Esophagus squamous epithelium (tissue), 5 donors: ENCODE data around the gene ARRB1. TPM values are rescaled to one million over a fixed set of nuclear protein-coding genes. Genes with fewer than 3 reads are reported as not detected.
"Not testable (repeated sequence)": the region's sequence is repeated elsewhere in the genome, so short reads cannot be mapped to it uniquely, and the experiment has no call there.

ENCODE experiments used
- DNase-seq: peaks from one replicate; lab custom pipeline; 2025; lab: John Stamatoyannopoulos, UW
- H3K27ac ChIP-seq, 4 donors: fragments of 200-600 bp; sonication (generic); one replicate each; pipeline ENCODE4 v1.5.1; 2016 to 2019; ENCODE audit warnings: mild to moderate bottlenecking in 1 of 4
- H3K27me3 ChIP-seq, 4 donors: fragments of 200-600 bp; sonication (generic); 1 replicate in 3 of 4; 2 replicates in 1 of 4; pipeline versions ENCODE4 v1.5.1 to v1.6.0; 2017 to 2021; ENCODE audit warnings: antibody characterized with exemption in 1 of 4
- H3K36me3 ChIP-seq, 3 donors: fragments of 200-600 bp; sonication (generic); one replicate each; pipeline ENCODE4 v1.5.1; 2016 to 2019
- H3K4me1 ChIP-seq, 3 donors: fragments of 200-600 bp; sonication (generic); one replicate each; pipeline ENCODE4 v1.5.1; 2017 to 2019
- H3K4me3 ChIP-seq, 4 donors: fragments of 200-600 bp; sonication (generic); 1 replicate in 3 of 4; 2 replicates in 1 of 4; pipeline ENCODE4 v1.5.1; 2016 to 2019; ENCODE audit warnings: mild to moderate bottlenecking in 2 of 4, moderate library complexity in 1 of 4
- H3K9me3 ChIP-seq, 3 donors: fragments of 200-600 bp; sonication (generic); one replicate each; pipeline ENCODE4 v1.5.1; 2016 to 2019
- POLR2A ChIP-seq, 4 donors: fragments of 450-650 bp; IDR thresholded peaks; one replicate each; pipeline ENCODE4 v1.6.1; 2017; ENCODE audit warnings: antibody characterized with exemption in 4 of 4, mild to moderate bottlenecking in 4 of 4, moderate library complexity in 3 of 4
- WGBS, 2 donors: methylation state at CpG; one replicate each; pipeline ENCODE4 v1.1.5; 2018; 5-methylcytosine and 5-hydroxymethylcytosine counted together
- intact Hi-C: fragments of 100-400 bp; cut with DNase I; formaldehyde crosslinking; loops from one replicate; pipeline ENCODE4 v1.15.0; 2022
- total RNA-seq, 4 donors: library from RNA; depleted of rRNA; stranded (reverse); fragments of >200 nt; gene quantifications; one replicate each; pipeline ENCODE4 v1.1.0, GENCODE V29; 2016
- TF ChIP-seq, protein P1 (sequence below), 6 experiments: fragments of 450-650 bp in 4 of 6; fragments of 200-600 bp in 2 of 6; sonication (generic) in 2 of 6; IDR thresholded peaks; one replicate each; pipeline ENCODE4 v1.5.1; 2016 to 2019; ENCODE audit warnings: antibody characterized with exemption in 6 of 6, mild to moderate bottlenecking in 4 of 6, moderate library complexity in 4 of 6
- donor health status: DM: yes; HTN: yes; CAD: no.

The ARRB1 gene
- total RNA-seq, 4 donors from 2014 or later, result 9.6 to 24.8 (median 17.8) TPM

GRCh38 chr11:75275581-75275980 is 75.9 kb downstream of the ARRB1 start:
- Histone ChIP-seq H3K4me1 (peaks cover 0 to 25% (median 6%) of the 10 kb centered on the region in 3 donors), H3K27me3 (no peaks in the 10 kb centered on the region), H3K36me3 (peaks cover 3 to 76% (median 7%) of the 10 kb centered on the region in 3 donors), H3K27ac (peak overlapping the region in 2 of 4 donors; percentile 32 to 58), H3K4me3 (no peak overlapping the region), H3K9me3 (no peaks in the 10 kb centered on the region)
- peak; percentile 24 for DNase-seq
- intact Hi-C loops, result loop anchor here (10.0 kb wide), 1 partner anchor 259 kb away; no protein-coding TSS in a partner anchor
- 42 to 66% methylated on average over 6 of the region's 6 CpGs for WGBS, 2 donors
- peak in 1 of 4 donors; percentile 40 for TF ChIP-seq POLR2A (IDR thresholded peaks at IDR 0.05)
- TF ChIP-seq, protein P1, sequence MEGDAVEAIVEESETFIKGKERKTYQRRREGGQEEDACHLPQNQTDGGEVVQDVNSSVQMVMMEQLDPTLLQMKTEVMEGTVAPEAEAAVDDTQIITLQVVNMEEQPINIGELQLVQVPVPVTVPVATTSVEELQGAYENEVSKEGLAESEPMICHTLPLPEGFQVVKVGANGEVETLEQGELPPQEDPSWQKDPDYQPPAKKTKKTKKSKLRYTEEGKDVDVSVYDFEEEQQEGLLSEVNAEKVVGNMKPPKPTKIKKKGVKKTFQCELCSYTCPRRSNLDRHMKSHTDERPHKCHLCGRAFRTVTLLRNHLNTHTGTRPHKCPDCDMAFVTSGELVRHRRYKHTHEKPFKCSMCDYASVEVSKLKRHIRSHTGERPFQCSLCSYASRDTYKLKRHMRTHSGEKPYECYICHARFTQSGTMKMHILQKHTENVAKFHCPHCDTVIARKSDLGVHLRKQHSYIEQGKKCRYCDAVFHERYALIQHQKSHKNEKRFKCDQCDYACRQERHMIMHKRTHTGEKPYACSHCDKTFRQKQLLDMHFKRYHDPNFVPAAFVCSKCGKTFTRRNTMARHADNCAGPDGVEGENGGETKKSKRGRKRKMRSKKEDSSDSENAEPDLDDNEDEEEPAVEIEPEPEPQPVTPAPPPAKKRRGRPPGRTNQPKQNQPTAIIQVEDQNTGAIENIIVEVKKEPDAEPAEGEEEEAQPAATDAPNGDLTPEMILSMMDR (IDR thresholded peaks at IDR 0.05), result no peak

DNA sequence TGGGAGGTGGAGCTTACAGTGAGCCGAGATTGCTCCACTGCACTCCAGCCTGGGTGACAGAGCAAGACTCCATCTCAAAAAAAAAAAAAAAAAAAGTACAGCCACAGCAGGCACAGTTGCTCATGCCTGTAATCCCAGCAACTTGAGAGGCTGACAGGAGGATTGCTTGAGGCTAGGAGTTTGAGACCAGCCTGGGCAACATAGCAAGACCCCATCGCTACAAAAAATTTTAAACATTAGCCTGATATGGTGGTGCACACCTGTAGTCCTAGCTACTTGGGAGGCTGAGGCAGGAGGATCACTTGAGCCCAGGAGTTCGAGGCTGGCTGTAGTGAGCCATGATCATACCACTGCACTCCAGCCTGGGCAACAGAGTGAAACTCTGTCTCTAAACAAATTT is 76.7 kb downstream of the ARRB1 start:
- H3K4me1 ChIP-seq, result peaks cover 0 to 16% (median 0%) of the 10 kb centered on the region in 3 donors
- H3K4me3 ChIP-seq, DNase-seq, H3K9me3 ChIP-seq, H3K27me3 ChIP-seq: not testable (repeated sequence)
- peaks cover 3 to 82% (median 7%) of the 10 kb centered on the region in 3 donors for H3K36me3 ChIP-seq
- intact Hi-C loops, result loop anchor here (10.0 kb wide), 1 partner anchor 260 kb away; no protein-coding TSS in a partner anchor
- H3K27ac ChIP-seq, result peak overlapping the region in 1 of 4 donors; percentile 58
- WGBS, 2 donors, result 78 to 89% methylated on average over 3 of the region's 3 CpGs

DNA sequence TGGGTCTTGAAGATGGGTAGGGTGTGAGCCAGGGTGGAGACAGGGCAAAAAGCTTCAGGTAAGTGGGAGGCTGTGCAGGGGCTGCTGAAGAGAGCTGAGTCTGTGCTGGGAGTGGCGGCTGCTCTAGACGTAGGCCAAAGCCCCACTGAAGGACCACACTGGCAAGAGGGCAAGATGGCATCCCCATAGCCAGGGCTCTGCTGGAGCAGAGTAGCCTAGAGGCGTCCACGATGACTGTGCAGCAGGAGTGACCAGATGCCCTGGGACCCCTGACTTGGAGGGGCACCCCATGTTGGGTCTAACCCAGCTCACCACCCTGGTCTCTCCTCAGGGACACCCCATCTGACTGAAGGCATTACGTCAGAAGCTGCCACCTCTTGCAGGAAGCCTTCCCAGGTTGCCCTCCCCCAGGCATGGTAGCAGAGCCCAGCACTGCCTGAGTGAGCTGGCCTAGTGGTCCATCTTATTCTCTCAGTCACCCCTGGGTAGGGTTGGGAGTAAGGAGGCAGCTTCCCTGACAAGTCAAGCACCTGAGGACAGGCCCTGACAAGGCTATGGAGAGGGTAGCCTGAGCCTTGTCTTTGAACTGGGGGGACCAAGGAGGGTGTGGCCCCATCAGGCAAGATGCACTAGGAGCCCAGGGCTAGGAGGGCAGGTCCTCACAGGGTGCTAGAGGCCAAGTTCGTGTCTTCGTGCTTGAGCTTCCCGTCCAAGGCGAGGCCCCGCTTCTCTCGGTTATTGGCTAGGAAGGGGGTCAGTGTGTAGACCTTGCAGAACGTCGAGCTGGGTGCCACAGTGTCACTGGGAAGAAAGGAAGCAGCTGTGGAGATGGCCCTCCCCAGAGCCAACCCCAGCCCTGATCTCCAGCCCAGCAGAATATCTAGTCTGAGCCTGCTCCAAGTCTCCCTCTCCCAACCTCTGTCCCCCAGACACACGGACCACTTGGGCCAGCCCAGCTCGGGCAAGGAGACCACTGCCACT is 77.8 kb downstream of the ARRB1 start:
- no peaks in the 10 kb centered on the region for H3K9me3 ChIP-seq
- H3K36me3 ChIP-seq, result peaks cover 3 to 83% (median 7%) of the 10 kb centered on the region in 3 donors
- peaks cover 0 to 12% (median 0%) of the 10 kb centered on the region in 3 donors for H3K4me1 ChIP-seq
- WGBS, 2 donors, result 85 to 94% methylated on average over 4 to 11 of the region's 15 CpGs
- TF ChIP-seq POLR2A (IDR thresholded peaks at IDR 0.05), result no peak
- H3K27me3 ChIP-seq, result no peaks in the 10 kb centered on the region
- DNase-seq, result no peak
- H3K4me3 ChIP-seq, result no peak overlapping the region
- intact Hi-C loops, result loop anchor here (10.0 kb wide), 1 partner anchor 261 kb away; no protein-coding TSS in a partner anchor
- no peak overlapping the region for H3K27ac ChIP-seq

DNA sequence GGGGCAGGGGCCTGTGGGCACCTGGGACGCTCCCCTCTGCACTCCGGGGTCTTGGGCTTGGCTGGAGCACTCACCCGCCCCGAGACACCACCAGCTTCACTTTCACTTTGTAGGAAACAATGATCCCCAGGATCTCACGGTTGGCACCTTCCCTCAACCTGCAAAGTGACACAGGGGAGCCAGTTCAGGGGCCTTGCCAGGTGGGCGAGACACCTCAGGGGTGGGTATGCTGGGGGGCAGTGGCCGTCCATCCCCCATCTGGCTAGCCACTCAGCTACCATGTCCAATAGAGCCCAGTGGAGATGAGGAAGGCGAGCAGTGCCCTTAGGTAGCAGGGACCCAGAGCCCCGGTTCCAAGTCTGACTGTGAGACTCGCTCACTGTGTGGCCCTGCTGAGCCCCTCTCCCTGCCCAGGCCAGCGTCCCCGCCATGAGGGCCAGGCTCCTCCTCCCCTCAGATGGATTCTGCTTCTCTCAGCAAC is 78.6 kb downstream of the ARRB1 start:
- DNase-seq, result no peak
- Histone ChIP-seq H3K36me3 (peaks cover 1 to 81% (median 3%) of the 10 kb centered on the region in 3 donors), H3K9me3 (no peaks in the 10 kb centered on the region), H3K27ac (no peak overlapping the region), H3K4me3 (no peak overlapping the region), H3K4me1 (peaks cover 0 to 12% (median 0%) of the 10 kb centered on the region in 3 donors), H3K27me3 (no peaks in the 10 kb centered on the region)
- no peak for TF ChIP-seq POLR2A (IDR thresholded peaks at IDR 0.05)
- TF ChIP-seq, protein P1 (IDR thresholded peaks at IDR 0.05), result no peak
- WGBS, 2 donors, result 67 to 79% methylated on average over 5 to 9 of the region's 12 CpGs
- intact Hi-C loops, result loop anchor here (10.0 kb wide), 1 partner anchor 262 kb away; no protein-coding TSS in a partner anchor

DNA sequence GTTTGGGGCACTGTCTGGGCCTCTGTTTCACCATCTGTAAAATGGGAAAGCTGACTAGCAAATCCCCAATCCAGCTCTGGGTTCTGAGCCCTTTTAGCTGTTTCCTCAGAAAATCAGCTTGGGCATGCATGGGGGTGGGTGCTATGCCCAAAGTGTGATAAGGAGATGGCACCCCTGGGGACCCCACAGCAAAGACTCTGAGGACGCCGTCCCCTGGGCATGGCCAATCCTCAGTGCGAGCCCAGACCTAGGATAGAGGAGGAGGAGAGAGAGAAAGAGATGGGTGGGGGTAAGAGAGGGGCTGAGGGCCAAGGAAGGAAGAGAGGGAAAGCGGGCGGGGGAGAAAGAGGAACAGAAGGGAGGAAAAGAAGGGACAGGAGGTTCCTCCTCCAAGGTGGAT is 79.1 kb downstream of the ARRB1 start:
- no peak for TF ChIP-seq POLR2A (IDR thresholded peaks at IDR 0.05)
- TF ChIP-seq, protein P1 (IDR thresholded peaks at IDR 0.05), result no peak
- no peaks in the 10 kb centered on the region for H3K9me3 ChIP-seq
- H3K4me3 ChIP-seq, result no peak overlapping the region
- intact Hi-C loops, result loop anchor here (10.0 kb wide), 1 partner anchor 262 kb away; no protein-coding TSS in a partner anchor
- peaks cover 0 to 81% (median 3%) of the 10 kb centered on the region in 3 donors for H3K36me3 ChIP-seq
- whole genome bisulfite sequencing, 2 donors, result 88 to 96% methylated on average over 4 to 5 of the region's 5 CpGs
- H3K27ac ChIP-seq, result no peak overlapping the region
- H3K4me1 ChIP-seq, result peaks cover 0 to 12% (median 0%) of the 10 kb centered on the region in 3 donors
- H3K27me3 ChIP-seq, result no peaks in the 10 kb centered on the region
- DNase-seq, result no peak
